Thyroid gland (tissue), 4 donors: ENCODE data around the gene SEMA4C. TPM values are rescaled to one million over a fixed set of nuclear protein-coding genes. Genes with fewer than 3 reads are reported as not detected.
"Not testable (repeated sequence)": the region's sequence is repeated elsewhere in the genome, so short reads cannot be mapped to it uniquely, and the experiment has no call there.

Experiments
- DNase-seq, 2 donors: peaks; one replicate each; pipeline ENCODE4 v3.0.0-alpha.2; 2019
- H3K27ac ChIP-seq, 3 donors: fragments of 200-600 bp; sonication (generic); 1 replicate in 2 of 3; 2 replicates in 1 of 3; pipeline ENCODE4 v1.5.1; 2016 to 2019; ENCODE audit warnings: mild to moderate bottlenecking in 1 of 3, moderate library complexity in 1 of 3
- H3K27me3 ChIP-seq: fragments of 200-600 bp; sonication (generic); one replicate; pipeline ENCODE4 v1.5.1; 2019
- H3K36me3 ChIP-seq, 2 donors: fragments of 200-600 bp; sonication (generic); one replicate each; pipeline ENCODE4 v1.5.1; 2016 to 2019
- H3K4me1 ChIP-seq, 2 donors: fragments of 200-600 bp; sonication (generic); one replicate each; pipeline ENCODE4 v1.5.1; 2017 to 2019
- H3K4me3 ChIP-seq, 3 donors: fragments of 200-600 bp; sonication (generic); replicated peaks in 1 of 3; 1 replicate in 2 of 3; 2 replicates in 1 of 3; pipeline ENCODE4 v1.5.1; 2016; ENCODE audit warnings: mild to moderate bottlenecking in 1 of 3
- H3K9me3 ChIP-seq: fragments of 200-600 bp; sonication (generic); one replicate; pipeline ENCODE4 v1.5.1; 2017
- CTCF ChIP-seq, 6 experiments: fragments of 200-600 bp in 3 of 6; fragments of 450-650 bp in 3 of 6; sonication (generic) in 3 of 6; IDR thresholded peaks; one replicate each; pipeline ENCODE4 v1.5.1; 2016 to 2019; ENCODE audit warnings: antibody characterized with exemption in 6 of 6, mild to moderate bottlenecking in 2 of 6, inconsistent platforms in 1 of 6, moderate library complexity in 1 of 6
- POLR2A ChIP-seq, 2 donors: fragments of 450-650 bp; IDR thresholded peaks; one replicate each; pipeline ENCODE4 v1.6.1; 2017; ENCODE audit warnings: antibody characterized with exemption in 2 of 2, mild to moderate bottlenecking in 2 of 2, moderate library complexity in 1 of 2
- WGBS, 2 donors: methylation state at CpG; one replicate each; pipeline ENCODE4 v1.1.5; 2017; 5-methylcytosine and 5-hydroxymethylcytosine counted together
- intact Hi-C: fragments of 100-400 bp; cut with DNase I; formaldehyde crosslinking; loops from one replicate; pipeline ENCODE4 v1.15.1; 2023
- total RNA-seq, 4 donors: library from RNA; depleted of rRNA; stranded (reverse); fragments of >200 nt; gene quantifications; one replicate each; pipeline ENCODE4 v1.2.3, GENCODE V29; 2016

The SEMA4C gene
- total RNA-seq, 4 donors from 2014 or later: 14.5 to 21.7 (median 19.3) TPM

GRCh38 chr2:96866149-96866548, 3.7 kb downstream of the SEMA4C start:
- no peak for DNase-seq
- H3K9me3 ChIP-seq: no peaks in the 10 kb centered on the region
- TF ChIP-seq CTCF (IDR thresholded peaks at IDR 0.05) (no peak), POLR2A (IDR thresholded peaks at IDR 0.05) (no peak)
- 82% methylated on average over 8 to 12 of the region's 14 CpGs for WGBS, 2 donors
- no peak overlapping the region for H3K27ac ChIP-seq
- peaks cover 11 to 39% of the 10 kb centered on the region in 2 donors for H3K4me1 ChIP-seq
- H3K27me3 ChIP-seq: no peaks in the 10 kb centered on the region
- intact Hi-C loops: no loop called here
- peaks cover 42 to 43% of the 10 kb centered on the region in 2 donors for H3K36me3 ChIP-seq
- no peak overlapping the region for H3K4me3 ChIP-seq

- peaks cover 11 to 34% of the 10 kb centered on the region in 2 donors for H3K4me1 ChIP-seq
Measured at GRCh38 chr2:96865654-96866053, 4.2 kb downstream of the SEMA4C start.

GRCh38 chr2:96864343-96865091, 5.4 kb downstream of the SEMA4C start:
- Histone ChIP-seq H3K9me3 (no peaks in the 10 kb centered on the region), H3K4me1 (peaks cover 11 to 30% of the 10 kb centered on the region in 2 donors), H3K27me3 (no peaks in the 10 kb centered on the region), H3K4me3 (no peak overlapping the region), H3K27ac (no peak overlapping the region), H3K36me3 (peaks cover 45 to 55% of the 10 kb centered on the region in 2 donors)
- DNase-seq: peak; percentile 74
- 74 to 82% methylated on average over 12 to 13 of the region's 25 CpGs for WGBS, 2 donors
- intact Hi-C loops: loop anchor here (5.0 kb wide), 1 partner anchor 43 kb away; no protein-coding TSS in a partner anchor
- TF ChIP-seq CTCF (IDR thresholded peaks at IDR 0.05) (no peak), POLR2A (IDR thresholded peaks at IDR 0.05) (no peak)

More at GRCh38 chr2:96865654-96866053, 4.2 kb downstream of the SEMA4C start:
- no peak for DNase-seq
- Histone ChIP-seq H3K27me3 (no peaks in the 10 kb centered on the region), H3K9me3 (no peaks in the 10 kb centered on the region), H3K27ac (no peak overlapping the region), H3K36me3 (peaks cover 45 to 48% of the 10 kb centered on the region in 2 donors), H3K4me3 (no peak overlapping the region)
- TF ChIP-seq POLR2A (IDR thresholded peaks at IDR 0.05) (no peak), CTCF (IDR thresholded peaks at IDR 0.05) (no peak)
- 85 to 86% methylated on average over 16 of the region's 16 CpGs for WGBS, 2 donors
- intact Hi-C loops: no loop called here

GRCh38 chr2:96863575-96864342, 6.1 kb downstream of the SEMA4C start:
- DNase-seq: no peak
- no peak for TF ChIP-seq CTCF (IDR thresholded peaks at IDR 0.05)
- TF ChIP-seq POLR2A (IDR thresholded peaks at IDR 0.05): no peak
- Histone ChIP-seq H3K27ac (no peak overlapping the region), H3K4me3 (no peak overlapping the region), H3K36me3 (peaks cover 45 to 55% of the 10 kb centered on the region in 2 donors), H3K27me3 (no peaks in the 10 kb centered on the region), H3K4me1 (peaks cover 11 to 37% of the 10 kb centered on the region in 2 donors), H3K9me3 (no peaks in the 10 kb centered on the region)
- WGBS, 2 donors: 89 to 90% methylated on average over 12 to 18 of the region's 19 CpGs
- intact Hi-C loops: loop anchor here (5.0 kb wide), 1 partner anchor 44 kb away; no protein-coding TSS in a partner anchor

- H3K36me3 ChIP-seq: peaks cover 45 to 55% of the 10 kb centered on the region in 2 donors
- WGBS, 2 donors: 92 to 95% methylated on average over 4 of the region's 4 CpGs
Measured at GRCh38 chr2:96863056-96863455, 6.8 kb downstream of the SEMA4C start.

More at GRCh38 chr2:96863056-96863455, 6.8 kb downstream of the SEMA4C start:
- peaks cover 9 to 38% of the 10 kb centered on the region in 2 donors for H3K4me1 ChIP-seq
- DNase-seq, H3K27me3 ChIP-seq, H3K4me3 ChIP-seq, H3K9me3 ChIP-seq, H3K27ac ChIP-seq: not testable (repeated sequence)
- intact Hi-C loops: loop anchor here (5.0 kb wide), 1 partner anchor 44 kb away; no protein-coding TSS in a partner anchor
